Measurements from ENCODE around the gene SLC22A17. TPM values are rescaled to one million over a fixed set of nuclear protein-coding genes. Genes with fewer than 3 reads are reported as not detected.
A peak's percentile ranks its signal among the peaks of the same experiment; 100 is the strongest.

Gene SLC22A17
- total RNA-seq, 1 experiment from 2014 or later = 5.9 TPM

DNA sequence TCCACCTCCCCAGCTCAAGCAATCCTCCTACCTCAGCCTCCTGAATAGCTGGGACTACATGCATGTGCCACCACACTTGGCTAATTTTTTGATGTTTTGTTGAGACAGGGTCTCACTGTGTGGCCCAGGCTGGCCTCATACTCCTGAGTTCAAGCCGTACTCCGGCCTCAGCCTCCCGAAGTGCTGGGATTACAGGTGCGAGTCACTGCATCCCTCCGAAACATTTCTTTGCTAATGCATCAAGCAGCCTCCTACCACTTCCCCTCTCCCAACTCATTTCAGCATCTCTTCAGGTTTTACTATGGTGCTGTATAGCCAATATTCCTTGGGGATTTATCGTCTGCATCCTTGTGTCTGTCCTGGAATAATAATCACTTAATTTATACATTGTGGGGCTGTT lies 2.3 kb upstream of the SLC22A17 start:
- CTCF ChIA-PET = interaction anchor here (0.9 kb wide), 1 partner anchor 22 kb away, joined by 3 read pairs; no protein-coding TSS in a partner anchor
- Histone ChIP-seq H4K20me1 (ENCODE audit: insufficient read depth) (no peaks in the 10 kb centered on the region), H3K9ac (ENCODE audit: low read length) (no peak overlapping the region), H3K9me2 (ENCODE audit: insufficient read depth) (no peaks in the 10 kb centered on the region), H3K4me2 (ENCODE audit: low read length) (no peak overlapping the region), H3K27ac (ENCODE audit: low read depth, low read length) (no peak overlapping the region), H3K4me3 (replicated peaks in 1 of 2; ENCODE audit: low read depth in 1 of 2, low read length in 2 of 2) (no peak overlapping the region), H3K79me2 (ENCODE audit: insufficient read depth, low read length) (no peaks in the 10 kb centered on the region), H3K36me3 (ENCODE audit: control insufficient read depth in 1 of 2, insufficient read depth in 2 of 2, low read length in 2 of 2) (no peaks in the 10 kb centered on the region), H3K9me3 (ENCODE audit: control insufficient read depth in 1 of 2, insufficient read depth in 1 of 2, low read depth in 1 of 2, low read length in 2 of 2) (no peaks in the 10 kb centered on the region), H3K27me3 (ENCODE audit: insufficient read depth, low read length) (no peaks in the 10 kb centered on the region), H3K4me1 (ENCODE audit: control insufficient read depth in 1 of 2, insufficient read depth in 2 of 2, low read length in 2 of 2) (0 out of 4 replicates have a peak, but pooled peaks cover 0 to 2% of the 10 kb centered on the region in 2 experiments), H2AFZ (ENCODE audit: low read depth, low read length, poor library complexity, severe bottlenecking) (no peak overlapping the region)
- ATAC-seq (no peak), DNase-seq (ENCODE audit: low read depth, low spot score) (no peak)
- BruUV-seq (replicated peaks) = no TSS peak
- intact Hi-C loops (cut with micrococcal nuclease) = no loop called here
- TF ChIP-seq, protein P1, sequence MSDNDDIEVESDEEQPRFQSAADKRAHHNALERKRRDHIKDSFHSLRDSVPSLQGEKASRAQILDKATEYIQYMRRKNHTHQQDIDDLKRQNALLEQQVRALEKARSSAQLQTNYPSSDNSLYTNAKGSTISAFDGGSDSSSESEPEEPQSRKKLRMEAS (IDR thresholded peaks at IDR 0.05) = no peak
- no peak for TF ChIP-seq SP1 (IDR thresholded peaks at IDR 0.05; ENCODE audit: low read depth)
- TF ChIP-seq, protein P2, sequence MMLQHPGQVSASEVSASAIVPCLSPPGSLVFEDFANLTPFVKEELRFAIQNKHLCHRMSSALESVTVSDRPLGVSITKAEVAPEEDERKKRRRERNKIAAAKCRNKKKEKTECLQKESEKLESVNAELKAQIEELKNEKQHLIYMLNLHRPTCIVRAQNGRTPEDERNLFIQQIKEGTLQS (IDR thresholded peaks at IDR 0.05) = no peak
- no peak for TF ChIP-seq SRF (IDR thresholded peaks at IDR 0.05; ENCODE audit: low read depth)
- POLR2A ChIA-PET = no interaction called here
- RAD21 ChIA-PET (ENCODE audit: low non-redundant PET in 1 of 2, low total read pairs in 2 of 2, uncharacterized antibody in 2 of 2, unreplicated experiment in 2 of 2) = no interaction called here

DNA sequence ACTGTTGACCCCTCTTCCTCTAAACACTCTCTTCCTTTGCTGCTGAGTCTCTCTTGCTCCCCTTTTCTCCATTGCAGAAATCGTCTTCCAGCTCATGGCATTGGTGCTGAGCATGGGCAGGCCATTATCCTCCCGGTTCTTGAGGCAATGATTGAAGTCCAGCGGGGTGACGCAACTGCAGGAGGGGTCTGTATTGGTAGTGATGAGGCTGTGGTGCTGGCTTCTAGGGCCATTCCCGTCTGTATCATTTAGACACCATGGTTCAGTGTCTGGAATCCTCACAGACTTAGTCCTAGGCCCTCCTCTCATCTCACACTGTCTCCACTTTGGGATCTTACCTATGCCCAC lies 720 bp upstream of the SLC22A17 start:
- H3K4me3 ChIP-seq (replicated peaks in 1 of 2; ENCODE audit: low read depth in 1 of 2, low read length in 2 of 2) = no peak overlapping the region
- POLR2A ChIA-PET = no interaction called here

More for the DNA sequence above, 720 bp upstream of the SLC22A17 start:
- no peak for ATAC-seq
- RAD21 ChIA-PET (ENCODE audit: low non-redundant PET in 1 of 2, low total read pairs in 2 of 2, uncharacterized antibody in 2 of 2, unreplicated experiment in 2 of 2) = no interaction called here
- Histone ChIP-seq H3K4me1 (ENCODE audit: control insufficient read depth in 1 of 2, insufficient read depth in 2 of 2, low read length in 2 of 2) (0 out of 4 replicates have a peak, but pooled peaks cover 0 to 2% of the 10 kb centered on the region in 2 experiments), H3K36me3 (ENCODE audit: control insufficient read depth in 1 of 2, insufficient read depth in 2 of 2, low read length in 2 of 2) (no peaks in the 10 kb centered on the region), H3K27me3 (ENCODE audit: insufficient read depth, low read length) (no peaks in the 10 kb centered on the region), H3K9me3 (ENCODE audit: control insufficient read depth in 1 of 2, insufficient read depth in 1 of 2, low read depth in 1 of 2, low read length in 2 of 2) (no peaks in the 10 kb centered on the region), H3K9ac (ENCODE audit: low read length) (no peak overlapping the region), H4K20me1 (ENCODE audit: insufficient read depth) (no peaks in the 10 kb centered on the region), H3K79me2 (ENCODE audit: insufficient read depth, low read length) (no peaks in the 10 kb centered on the region), H3K27ac (ENCODE audit: low read depth, low read length) (no peak overlapping the region), H3K9me2 (ENCODE audit: insufficient read depth) (no peaks in the 10 kb centered on the region), H2AFZ (ENCODE audit: low read depth, low read length, poor library complexity, severe bottlenecking) (no peak overlapping the region), H3K4me2 (ENCODE audit: low read length) (peak overlapping the region; percentile 72; the same call in 1 of the 2 replicates)
- intact Hi-C loops (cut with micrococcal nuclease) = no loop called here
- CTCF ChIA-PET = interaction anchor here (2.0 kb wide), 1 partner anchor 27 kb away, joined by 7 read pairs; no protein-coding TSS in a partner anchor
- DNase-seq (ENCODE audit: low read depth, low spot score) = no peak
- TF ChIP-seq JUND (IDR thresholded peaks at IDR 0.05) = no peak
- TF ChIP-seq EZH2phosphoT487 (IDR thresholded peaks at IDR 0.05; ENCODE audit: borderline replicate concordance) = no peak
- TF ChIP-seq EZH2 (IDR thresholded peaks at IDR 0.05) = no peak
- no peak for TF ChIP-seq FOSL1 (IDR thresholded peaks at IDR 0.05; ENCODE audit: low read depth)
- TF ChIP-seq EGR1 (IDR thresholded peaks at IDR 0.05; ENCODE audit: low read depth) = no peak
- TF ChIP-seq, protein P2 (IDR thresholded peaks at IDR 0.05) = no peak
- TF ChIP-seq ZNF274 (IDR thresholded peaks at IDR 0.05; ENCODE audit: low read depth, low read length) = no peak
- TF ChIP-seq YY1 (IDR thresholded peaks at IDR 0.05; ENCODE audit: extremely low read depth, insufficient replicate concordance, low read depth, low read length) = no peak
- TF ChIP-seq, protein P1 (IDR thresholded peaks at IDR 0.05) = no peak
- TF ChIP-seq RAD21 (IDR thresholded peaks at IDR 0.05; ENCODE audit: low read depth) = no peak
- TF ChIP-seq POLR2AphosphoS5 (IDR thresholded peaks at IDR 0.05; ENCODE audit: low read depth, low read length) = no peak
- TF ChIP-seq ELF1 (IDR thresholded peaks at IDR 0.05; ENCODE audit: borderline replicate concordance, low read depth) = no peak
- no peak for TF ChIP-seq SRF (IDR thresholded peaks at IDR 0.05; ENCODE audit: low read depth)
- TF ChIP-seq, protein P3, sequence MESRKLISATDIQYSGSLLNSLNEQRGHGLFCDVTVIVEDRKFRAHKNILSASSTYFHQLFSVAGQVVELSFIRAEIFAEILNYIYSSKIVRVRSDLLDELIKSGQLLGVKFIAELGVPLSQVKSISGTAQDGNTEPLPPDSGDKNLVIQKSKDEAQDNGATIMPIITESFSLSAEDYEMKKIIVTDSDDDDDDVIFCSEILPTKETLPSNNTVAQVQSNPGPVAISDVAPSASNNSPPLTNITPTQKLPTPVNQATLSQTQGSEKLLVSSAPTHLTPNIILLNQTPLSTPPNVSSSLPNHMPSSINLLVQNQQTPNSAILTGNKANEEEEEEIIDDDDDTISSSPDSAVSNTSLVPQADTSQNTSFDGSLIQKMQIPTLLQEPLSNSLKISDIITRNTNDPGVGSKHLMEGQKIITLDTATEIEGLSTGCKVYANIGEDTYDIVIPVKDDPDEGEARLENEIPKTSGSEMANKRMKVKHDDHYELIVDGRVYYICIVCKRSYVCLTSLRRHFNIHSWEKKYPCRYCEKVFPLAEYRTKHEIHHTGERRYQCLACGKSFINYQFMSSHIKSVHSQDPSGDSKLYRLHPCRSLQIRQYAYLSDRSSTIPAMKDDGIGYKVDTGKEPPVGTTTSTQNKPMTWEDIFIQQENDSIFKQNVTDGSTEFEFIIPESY (IDR thresholded peaks at IDR 0.05; ENCODE audit: extremely low read depth, insufficient replicate concordance, low read length) = no peak
- no TSS peak for BruUV-seq (replicated peaks)
